CD4-positive, alpha-beta T cell (primary cell): ENCODE results near the gene LIPG. TPM values are rescaled to one million over a fixed set of nuclear protein-coding genes. Genes with fewer than 3 reads are reported as not detected.

ENCODE experiments used
- ATAC-seq: fragments of 200-7000 bp; cut with Tn5 transposase; one replicate; pipeline ENCODE4 v1.10.0; 2022; ENCODE audit warnings: mild to moderate bottlenecking; ENCODE audit not compliant: poor library complexity
- CTCF ChIA-PET: fragments of 350-600 bp; sonication (Branson Sonifier 250); formaldehyde crosslinking; loops from one replicate; lab custom pipeline; 2021; ENCODE audit warnings: antibody characterized with exemption, inconsistent platforms; lab: Charles Lee
- POLR2A ChIA-PET: fragments of 350-600 bp; sonication (Branson Sonifier 250); formaldehyde crosslinking; loops from one replicate; lab custom pipeline; 2021; ENCODE audit warnings: antibody characterized with exemption, inconsistent platforms; lab: Charles Lee
- DNase-seq, 14 experiments: peaks; one replicate each; pipeline ENCODE4 v3.0.0-alpha.2; 2013 to 2020; ENCODE audit warnings: mixed read lengths in 2 of 14
- H3K27ac ChIP-seq, 2 donors: one replicate each; pipeline versions ENCODE4 v1.5.1 to v1.7.0; 2013; ENCODE audit warnings: low read length in 2 of 2, low read depth in 1 of 2, mild to moderate bottlenecking in 1 of 2
- H3K27me3 ChIP-seq, 2 experiments: 1 replicate in 1 of 2; 2 replicates in 1 of 2; pipeline versions ENCODE4 v1.6.1 to v1.7.0; 2013; ENCODE audit warnings: low read length in 2 of 2, control low read depth in 1 of 2, mild to moderate bottlenecking in 1 of 2, moderate library complexity in 1 of 2; ENCODE audit not compliant: insufficient read depth in 2 of 2, control insufficient read depth in 1 of 2
- H3K36me3 ChIP-seq: one replicate; pipeline ENCODE4 v1.6.1; 2013; ENCODE audit warnings: low read length, control low read depth; ENCODE audit not compliant: insufficient read depth
- H3K4me1 ChIP-seq: one replicate; pipeline ENCODE4 v1.6.1; 2013; ENCODE audit warnings: low read length, control low read depth; ENCODE audit not compliant: insufficient read depth
- H3K4me3 ChIP-seq: one replicate; pipeline ENCODE4 v1.5.1; 2013; ENCODE audit warnings: mild to moderate bottlenecking, low read length, moderate library complexity
- H3K9me3 ChIP-seq, 2 experiments: 1 replicate in 1 of 2; 2 replicates in 1 of 2; pipeline versions ENCODE4 v1.6.1 to v1.7.0; 2013; ENCODE audit warnings: low read length in 2 of 2, mild to moderate bottlenecking in 2 of 2, control low read depth in 1 of 2, moderate library complexity in 1 of 2; ENCODE audit not compliant: control insufficient read depth in 1 of 2, insufficient read depth in 1 of 2
- H3K27ac Mint-ChIP-seq: one replicate; pipeline ENCODE4 v1.8.0; 2020; ENCODE audit warnings: mixed read lengths
- H3K27me3 Mint-ChIP-seq: one replicate; pipeline ENCODE4 v1.8.0; 2021; ENCODE audit warnings: mixed read lengths
- H3K36me3 Mint-ChIP-seq: one replicate; pipeline ENCODE4 v1.8.0; 2021; ENCODE audit warnings: low read depth, mixed read lengths
- H3K4me1 Mint-ChIP-seq: one replicate; pipeline ENCODE4 v1.8.0; 2021; ENCODE audit warnings: low read depth, mixed read lengths
- H3K4me3 Mint-ChIP-seq: one replicate; pipeline ENCODE4 v1.8.0; 2020; ENCODE audit warnings: mild to moderate bottlenecking, mixed read lengths
- H3K9me3 Mint-ChIP-seq: one replicate; pipeline ENCODE4 v1.8.0; 2020; ENCODE audit warnings: mixed read lengths
- intact Hi-C, 2 experiments: fragments of 100-400 bp; cut with DNase I in 1 of 2; cut with micrococcal nuclease in 1 of 2; formaldehyde crosslinking; loops; one replicate each; pipeline versions ENCODE4 v1.15.1 to v1.9.0; 2023 to 2025; cut with DNase I, micrococcal nuclease
- total RNA-seq, 174 experiments: library from RNA in 2 of 174; stranded (reverse) in 2 of 174; gene quantifications; one replicate each; pipeline ENCODE4 v1.2.3 and lab custom pipeline; 2021 to 2026
- TF ChIP-seq, protein P1 (sequence below): fragments of 200-600 bp; IDR thresholded peaks from one replicate; pipeline ENCODE4 v1.8.0; 2022; ENCODE audit warnings: antibody characterized with exemption, mild to moderate bottlenecking

LIPG gene
- total RNA-seq, 2 experiments from 2014 or later: not detected

GRCh38 chr18:49628881-49629795 lies 67.3 kb downstream of the LIPG start:
- Mint-ChIP-seq H3K4me3 (no peak overlapping the region), H3K27ac (no peak overlapping the region), H3K36me3 (no peaks in the 10 kb centered on the region), H3K27me3 (peaks cover 10% of the 10 kb centered on the region), H3K4me1 (no peaks in the 10 kb centered on the region), H3K9me3 (no peaks in the 10 kb centered on the region)
- ATAC-seq (no peak), DNase-seq (no peak)
- intact Hi-C loops: no loop called here
- H3K27me3 ChIP-seq: peaks cover 0 to 3% of the 10 kb centered on the region in 2 experiments
- H3K9me3 ChIP-seq: no peaks in the 10 kb centered on the region
- no peak overlapping the region for H3K4me3 ChIP-seq
- H3K27ac ChIP-seq: no peak overlapping the region
- CTCF ChIA-PET: no interaction called here
- TF ChIP-seq, protein P1, sequence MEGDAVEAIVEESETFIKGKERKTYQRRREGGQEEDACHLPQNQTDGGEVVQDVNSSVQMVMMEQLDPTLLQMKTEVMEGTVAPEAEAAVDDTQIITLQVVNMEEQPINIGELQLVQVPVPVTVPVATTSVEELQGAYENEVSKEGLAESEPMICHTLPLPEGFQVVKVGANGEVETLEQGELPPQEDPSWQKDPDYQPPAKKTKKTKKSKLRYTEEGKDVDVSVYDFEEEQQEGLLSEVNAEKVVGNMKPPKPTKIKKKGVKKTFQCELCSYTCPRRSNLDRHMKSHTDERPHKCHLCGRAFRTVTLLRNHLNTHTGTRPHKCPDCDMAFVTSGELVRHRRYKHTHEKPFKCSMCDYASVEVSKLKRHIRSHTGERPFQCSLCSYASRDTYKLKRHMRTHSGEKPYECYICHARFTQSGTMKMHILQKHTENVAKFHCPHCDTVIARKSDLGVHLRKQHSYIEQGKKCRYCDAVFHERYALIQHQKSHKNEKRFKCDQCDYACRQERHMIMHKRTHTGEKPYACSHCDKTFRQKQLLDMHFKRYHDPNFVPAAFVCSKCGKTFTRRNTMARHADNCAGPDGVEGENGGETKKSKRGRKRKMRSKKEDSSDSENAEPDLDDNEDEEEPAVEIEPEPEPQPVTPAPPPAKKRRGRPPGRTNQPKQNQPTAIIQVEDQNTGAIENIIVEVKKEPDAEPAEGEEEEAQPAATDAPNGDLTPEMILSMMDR: no peak
- POLR2A ChIA-PET: no interaction called here
- H3K36me3 ChIP-seq: no peaks in the 10 kb centered on the region
- no peaks in the 10 kb centered on the region for H3K4me1 ChIP-seq

GRCh38 chr18:49630246-49630699 lies 68.4 kb downstream of the LIPG start:
- no peaks in the 10 kb centered on the region for H3K4me1 ChIP-seq
- no peak for ATAC-seq
- CTCF ChIA-PET: no interaction called here

DNA sequence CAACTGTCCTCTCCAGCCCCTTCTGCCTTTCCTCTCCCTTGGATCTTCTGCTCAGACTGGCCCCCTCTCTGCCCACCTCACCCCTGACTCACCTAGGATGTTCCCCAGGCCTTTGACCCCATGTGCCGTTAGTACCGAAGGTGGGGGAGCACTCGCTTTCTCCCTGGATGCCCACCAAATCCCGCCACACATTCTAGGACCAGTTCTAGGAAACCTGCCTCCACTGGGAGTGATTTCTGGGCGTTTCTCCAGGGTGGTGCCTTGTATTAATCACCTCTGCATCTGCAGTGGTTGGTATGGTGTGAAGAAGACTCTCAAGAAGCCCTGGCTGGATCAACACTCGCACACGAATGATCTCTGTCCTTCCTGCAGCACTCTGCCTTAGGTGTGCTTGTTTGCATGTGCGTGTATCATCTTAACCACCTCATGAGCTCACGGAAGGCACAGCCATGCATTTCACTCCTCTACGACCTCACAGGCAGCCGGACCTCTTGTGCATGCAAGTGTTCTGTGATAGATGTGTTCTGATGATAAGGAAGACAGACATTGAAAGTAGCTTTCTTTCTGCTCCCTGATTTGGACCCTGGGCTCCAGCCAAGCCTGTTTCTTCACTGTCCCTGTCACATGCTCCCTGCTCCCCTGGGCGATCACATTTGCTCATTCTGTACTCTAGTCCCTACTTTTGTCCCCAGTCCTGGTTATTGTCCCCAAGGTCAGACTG lies 69.4 kb downstream of the LIPG start:
- H3K36me3 ChIP-seq: no peaks in the 10 kb centered on the region
- no peaks in the 10 kb centered on the region for H3K9me3 ChIP-seq
- no peak overlapping the region for H3K4me3 ChIP-seq
- Mint-ChIP-seq H3K9me3 (no peaks in the 10 kb centered on the region), H3K27ac (no peak overlapping the region), H3K4me3 (no peak overlapping the region), H3K4me1 (no peaks in the 10 kb centered on the region), H3K36me3 (no peaks in the 10 kb centered on the region), H3K27me3 (no peaks in the 10 kb centered on the region)
- H3K27ac ChIP-seq: no peak overlapping the region
- ATAC-seq (no peak), DNase-seq (no peak)
- TF ChIP-seq, protein P1: no peak
- CTCF ChIA-PET: no interaction called here
- H3K4me1 ChIP-seq: no peaks in the 10 kb centered on the region
- intact Hi-C loops: no loop called here
- H3K27me3 ChIP-seq: peaks cover 0 to 3% of the 10 kb centered on the region in 2 experiments
- POLR2A ChIA-PET: no interaction called here

More at GRCh38 chr18:49630246-49630699, 68.4 kb downstream of the LIPG start:
- TF ChIP-seq, protein P1: no peak
- Histone ChIP-seq H3K4me3 (no peak overlapping the region), H3K9me3 (no peaks in the 10 kb centered on the region), H3K27ac (no peak overlapping the region), H3K36me3 (no peaks in the 10 kb centered on the region), H3K27me3 (peaks cover 0 to 3% of the 10 kb centered on the region in 2 experiments)
- Mint-ChIP-seq H3K4me1 (no peaks in the 10 kb centered on the region), H3K4me3 (no peak overlapping the region), H3K27me3 (no peaks in the 10 kb centered on the region), H3K36me3 (no peaks in the 10 kb centered on the region), H3K27ac (no peak overlapping the region), H3K9me3 (no peaks in the 10 kb centered on the region)
- intact Hi-C loops: no loop called here
- POLR2A ChIA-PET: no interaction called here
- DNase-seq: no peak
